Sigmoid colon (tissue), 7 donors: Measurements from ENCODE around the gene MDFI. TPM values are rescaled to one million over a fixed set of nuclear protein-coding genes. Genes with fewer than 3 reads are reported as not detected.

Source experiments
- DNase-seq: peaks from one replicate; pipeline ENCODE4 v3.0.0-alpha.2; 2019
- H3K27ac ChIP-seq, 4 donors: fragments of 200-600 bp; sonication (generic); one replicate each; pipeline ENCODE4 v1.5.1; 2016 to 2019; ENCODE audit warnings: mild to moderate bottlenecking in 1 of 4
- H3K27me3 ChIP-seq, 3 donors: fragments of 200-600 bp; sonication (generic); one replicate each; pipeline ENCODE4 v1.5.1; 2019; ENCODE audit warnings: mild to moderate bottlenecking in 1 of 3
- H3K36me3 ChIP-seq, 4 donors: fragments of 200-600 bp; sonication (generic); one replicate each; pipeline ENCODE4 v1.5.1; 2016 to 2019
- H3K4me1 ChIP-seq, 4 donors: fragments of 200-600 bp; sonication (generic); one replicate each; pipeline ENCODE4 v1.5.1; 2017 to 2019
- H3K4me3 ChIP-seq, 4 donors: fragments of 200-600 bp; sonication (generic); one replicate each; pipeline ENCODE4 v1.5.1; 2017 to 2019; ENCODE audit warnings: mild to moderate bottlenecking in 2 of 4, moderate library complexity in 1 of 4
- H3K9me3 ChIP-seq, 4 donors: fragments of 200-600 bp in 3 of 4; sonication (generic) in 3 of 4; one replicate each; pipeline versions ENCODE4 v1.5.1 to v1.6.1; 2013 to 2019
- EP300 ChIP-seq, 4 donors: sonication (generic); formaldehyde crosslinking; IDR thresholded peaks; one replicate each; pipeline ENCODE4 v1.6.1; 2017; ENCODE audit warnings: antibody characterized with exemption in 4 of 4
- POLR2A ChIP-seq, 2 donors: fragments of 450-650 bp; IDR thresholded peaks; one replicate each; pipeline ENCODE4 v1.6.1; 2016; ENCODE audit warnings: antibody characterized with exemption in 2 of 2, mild to moderate bottlenecking in 2 of 2, moderate library complexity in 2 of 2
- POLR2AphosphoS5 ChIP-seq, 4 donors: sonication (generic); formaldehyde crosslinking; IDR thresholded peaks; one replicate each; pipeline ENCODE4 v1.6.1; 2017; ENCODE audit warnings: antibody characterized with exemption in 4 of 4
- WGBS, 2 donors: extraction: QIAGEN DNeasy Blood & Tissue Kit; methylation state at CpG; one replicate each; pipeline ENCODE4 v1.1.7; 2013; 5-methylcytosine and 5-hydroxymethylcytosine counted together
- intact Hi-C: fragments of 100-400 bp; cut with DNase I; formaldehyde crosslinking; loops from one replicate; pipeline ENCODE4 v1.15.1; 2023
- polyA plus RNA-seq, 3 donors: library from polyadenylated mRNA; stranded (reverse); fragments of 200-250 nt; gene quantifications; one replicate each; pipeline ENCODE4 v1.2.3, GENCODE V29; 2013
- total RNA-seq, 4 donors: library from RNA; depleted of rRNA; stranded (reverse); fragments of >200 nt; gene quantifications; one replicate each; pipeline ENCODE4 v1.1.0, GENCODE V29; 2016
- TF ChIP-seq, protein P1 (sequence below), 4 experiments: fragments of 450-650 bp in 3 of 4; fragments of 200-600 bp in 1 of 4; IDR thresholded peaks; one replicate each; pipeline ENCODE4 v1.5.1; 2016 to 2019; ENCODE audit warnings: antibody characterized with exemption in 4 of 4, mild to moderate bottlenecking in 3 of 4, moderate library complexity in 2 of 4
- donor health status: healthy with polysubstance abuse.
- donor health status: Bipolar disorder and iron deficiency.
- donor health status: healthy.

Gene MDFI
- total and polyA plus RNA-seq, 7 donors = 0.69 to 8.6 (median 4.6) TPM

DNA sequence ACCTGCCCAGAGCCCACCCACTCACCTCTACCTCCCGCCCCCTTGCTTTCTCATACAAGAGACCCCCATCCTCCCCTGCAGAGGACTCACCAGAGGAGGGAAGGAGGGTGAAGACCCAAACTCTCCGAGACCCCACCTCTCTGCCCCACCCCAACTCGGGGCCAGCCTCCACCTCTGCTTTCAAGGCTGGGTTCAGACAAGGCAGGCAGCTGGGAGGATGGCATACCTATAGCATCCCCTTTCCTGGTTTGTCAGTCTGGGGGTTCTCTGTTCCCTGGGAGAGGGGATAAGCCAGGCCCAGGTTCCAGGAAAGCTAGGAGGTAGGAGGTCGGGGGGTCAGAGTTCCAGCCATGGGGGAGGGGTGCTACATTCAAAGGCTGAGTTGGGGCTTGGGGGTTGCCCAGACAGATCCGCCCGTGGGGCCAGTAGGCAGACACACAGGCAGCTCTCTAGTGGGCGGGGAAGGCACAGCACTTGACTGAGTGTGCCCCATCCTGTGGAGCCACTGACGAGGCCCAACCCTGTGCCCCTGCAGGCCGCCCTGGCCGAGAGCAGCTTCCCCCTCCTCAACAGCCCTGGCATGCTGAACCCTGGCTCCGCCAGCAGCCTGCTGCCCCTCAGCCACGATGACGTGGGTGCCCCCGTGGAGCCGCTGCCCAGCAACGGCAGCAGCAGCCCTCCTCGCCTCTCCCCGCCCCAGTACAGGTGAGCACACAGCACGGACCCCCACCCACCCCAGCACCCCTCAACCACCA is 40.8 kb upstream of the MDFI start:
- intact Hi-C loops = no loop called here
- peak; percentile 59 for DNase-seq
- H3K27me3 ChIP-seq = no peaks in the 10 kb centered on the region
- H3K27ac ChIP-seq = no peak overlapping the region
- peaks cover 0 to 46% (median 15%) of the 10 kb centered on the region in 4 donors for H3K36me3 ChIP-seq
- WGBS, 2 donors = 87 to 89% methylated on average over 19 of the region's 19 CpGs
- no peak overlapping the region for H3K4me3 ChIP-seq
- no peaks in the 10 kb centered on the region for H3K9me3 ChIP-seq
- TF ChIP-seq POLR2AphosphoS5 (IDR thresholded peaks at IDR 0.05) = no peak
- TF ChIP-seq, protein P1, sequence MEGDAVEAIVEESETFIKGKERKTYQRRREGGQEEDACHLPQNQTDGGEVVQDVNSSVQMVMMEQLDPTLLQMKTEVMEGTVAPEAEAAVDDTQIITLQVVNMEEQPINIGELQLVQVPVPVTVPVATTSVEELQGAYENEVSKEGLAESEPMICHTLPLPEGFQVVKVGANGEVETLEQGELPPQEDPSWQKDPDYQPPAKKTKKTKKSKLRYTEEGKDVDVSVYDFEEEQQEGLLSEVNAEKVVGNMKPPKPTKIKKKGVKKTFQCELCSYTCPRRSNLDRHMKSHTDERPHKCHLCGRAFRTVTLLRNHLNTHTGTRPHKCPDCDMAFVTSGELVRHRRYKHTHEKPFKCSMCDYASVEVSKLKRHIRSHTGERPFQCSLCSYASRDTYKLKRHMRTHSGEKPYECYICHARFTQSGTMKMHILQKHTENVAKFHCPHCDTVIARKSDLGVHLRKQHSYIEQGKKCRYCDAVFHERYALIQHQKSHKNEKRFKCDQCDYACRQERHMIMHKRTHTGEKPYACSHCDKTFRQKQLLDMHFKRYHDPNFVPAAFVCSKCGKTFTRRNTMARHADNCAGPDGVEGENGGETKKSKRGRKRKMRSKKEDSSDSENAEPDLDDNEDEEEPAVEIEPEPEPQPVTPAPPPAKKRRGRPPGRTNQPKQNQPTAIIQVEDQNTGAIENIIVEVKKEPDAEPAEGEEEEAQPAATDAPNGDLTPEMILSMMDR (IDR thresholded peaks at IDR 0.05) = no peak
- TF ChIP-seq POLR2A (IDR thresholded peaks at IDR 0.05) = no peak
- TF ChIP-seq EP300 (IDR thresholded peaks at IDR 0.05) = no peak
- peaks cover 0 to 10% (median 8%) of the 10 kb centered on the region in 4 donors for H3K4me1 ChIP-seq

DNA sequence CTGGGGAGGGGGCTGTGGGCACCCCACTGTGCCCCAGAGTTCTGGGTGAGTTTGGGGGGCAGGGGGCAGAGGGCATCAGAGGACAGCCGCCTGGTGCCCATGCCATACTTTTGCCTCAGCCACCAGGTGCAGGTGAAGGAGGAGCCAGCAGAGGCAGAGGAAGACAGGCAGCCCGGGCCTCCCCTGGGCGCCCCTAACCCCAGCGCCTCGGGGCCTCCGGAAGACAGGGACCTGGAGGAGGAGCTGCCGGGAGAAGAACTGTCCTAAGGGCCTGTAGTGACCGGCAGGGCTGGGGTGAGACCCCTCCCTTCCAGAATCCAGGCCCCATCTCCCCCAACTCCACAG is 39.6 kb upstream of the MDFI start:
- WGBS, 2 donors = 85 to 89% methylated on average over 8 of the region's 8 CpGs
- H3K4me3 ChIP-seq = no peak overlapping the region
- H3K27ac ChIP-seq = no peak overlapping the region
- H3K36me3 ChIP-seq = peaks cover 0 to 46% (median 15%) of the 10 kb centered on the region in 4 donors
- H3K4me1 ChIP-seq = peaks cover 0 to 21% (median 15%) of the 10 kb centered on the region in 4 donors
- H3K27me3 ChIP-seq = no peaks in the 10 kb centered on the region
- TF ChIP-seq POLR2A (IDR thresholded peaks at IDR 0.05) (no peak), POLR2AphosphoS5 (IDR thresholded peaks at IDR 0.05) (no peak), EP300 (IDR thresholded peaks at IDR 0.05) (no peak)
- TF ChIP-seq, protein P1 (IDR thresholded peaks at IDR 0.05) = no peak
- peak; percentile 56 for DNase-seq
- H3K9me3 ChIP-seq = no peaks in the 10 kb centered on the region
- intact Hi-C loops = no loop called here

DNA sequence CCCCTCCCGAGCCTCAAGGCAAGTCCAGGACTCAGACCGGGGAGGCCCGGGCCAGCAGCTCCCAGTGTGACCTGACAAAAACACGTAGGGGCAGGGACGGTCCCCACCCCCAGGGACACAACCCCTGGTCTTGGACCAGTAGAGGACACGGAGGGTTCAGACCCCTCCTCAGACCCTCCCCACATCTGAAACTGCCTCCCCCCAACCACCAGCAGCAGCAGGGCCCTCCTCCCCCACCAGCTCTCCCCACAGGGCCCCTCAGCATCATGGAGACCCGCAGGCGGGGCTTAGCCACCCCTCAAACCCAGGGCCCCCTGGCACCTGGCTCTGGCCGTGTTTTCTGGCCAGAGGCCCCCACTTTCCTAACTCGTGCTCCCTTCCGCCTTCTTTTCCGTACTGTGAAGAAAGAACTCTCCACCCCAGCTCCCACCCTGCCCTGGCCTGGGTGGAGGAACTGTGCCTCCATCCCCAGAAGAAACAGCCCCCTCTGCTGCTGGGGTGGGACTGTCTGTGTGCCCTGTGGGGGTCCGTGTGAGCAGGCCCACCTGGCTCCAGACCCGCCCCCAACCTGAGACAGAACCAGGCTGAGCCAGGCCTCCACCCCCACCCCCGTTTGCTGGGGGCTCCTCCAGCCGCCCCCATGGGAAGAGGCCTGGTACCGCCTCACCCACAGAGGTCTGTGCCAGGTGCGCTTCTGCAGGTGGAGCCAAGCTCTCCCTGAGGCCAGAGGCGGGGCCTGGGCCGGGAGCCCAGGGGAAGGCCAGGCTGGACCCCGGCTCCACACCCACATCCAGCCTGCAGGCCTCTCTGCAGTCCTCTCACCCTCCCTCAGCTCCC is 39.0 kb upstream of the MDFI start:
- intact Hi-C loops = no loop called here
- no peaks in the 10 kb centered on the region for H3K9me3 ChIP-seq
- no peak overlapping the region for H3K4me3 ChIP-seq
- no peak overlapping the region for H3K27ac ChIP-seq
- 67 to 79% methylated on average over 21 of the region's 21 CpGs for WGBS, 2 donors
- DNase-seq = peak; percentile 61
- H3K4me1 ChIP-seq = peaks cover 0 to 21% (median 15%) of the 10 kb centered on the region in 4 donors
- TF ChIP-seq POLR2A (IDR thresholded peaks at IDR 0.05) = no peak
- TF ChIP-seq, protein P1 (IDR thresholded peaks at IDR 0.05) = no peak
- no peak for TF ChIP-seq POLR2AphosphoS5 (IDR thresholded peaks at IDR 0.05)
- no peak for TF ChIP-seq EP300 (IDR thresholded peaks at IDR 0.05)
- no peaks in the 10 kb centered on the region for H3K27me3 ChIP-seq
- H3K36me3 ChIP-seq = peaks cover 0 to 42% (median 15%) of the 10 kb centered on the region in 4 donors

DNA sequence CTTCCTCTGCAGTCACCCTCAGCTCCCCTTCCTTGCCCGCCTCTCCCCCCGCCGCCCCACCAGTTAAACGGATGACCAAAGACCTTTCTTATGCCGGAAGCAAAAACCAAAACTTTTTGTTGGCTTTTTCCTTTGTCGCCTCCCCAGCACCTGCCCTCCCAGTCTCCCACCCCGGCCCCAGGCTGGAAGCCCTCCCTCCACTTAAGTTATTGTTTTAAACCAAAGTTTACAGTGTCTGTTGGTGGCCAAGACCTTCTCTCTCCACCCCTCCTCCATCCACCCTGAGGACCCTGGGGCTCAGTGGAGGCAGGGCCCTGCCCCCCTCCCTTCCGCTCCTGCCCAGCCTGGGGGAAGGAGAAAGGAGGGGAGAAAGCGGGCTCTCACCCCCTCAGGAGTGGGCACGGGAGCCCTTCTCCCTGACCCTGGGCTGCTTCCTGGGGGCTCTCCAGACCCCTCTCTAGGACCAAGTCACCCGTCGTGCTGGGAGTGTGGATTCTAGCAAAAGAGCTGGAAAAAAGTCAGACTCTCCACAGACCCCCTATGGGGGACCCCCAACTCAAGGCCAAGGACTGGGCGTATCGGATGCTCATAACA is 38.3 kb upstream of the MDFI start:
- intact Hi-C loops = loop anchor here (5.0 kb wide), 1 partner anchor 177 kb away; the partner anchor contains the start of gene FRS3
- WGBS, 2 donors = 84 to 90% methylated on average over 14 of the region's 14 CpGs
- peak; percentile 47 for DNase-seq
- no peak for TF ChIP-seq POLR2AphosphoS5 (IDR thresholded peaks at IDR 0.05)
- TF ChIP-seq, protein P1 (IDR thresholded peaks at IDR 0.05) = no peak
- TF ChIP-seq POLR2A (IDR thresholded peaks at IDR 0.05) = no peak
- no peak for TF ChIP-seq EP300 (IDR thresholded peaks at IDR 0.05)
- Histone ChIP-seq H3K4me3 (no peak overlapping the region), H3K27ac (no peak overlapping the region), H3K4me1 (peaks cover 0 to 21% (median 15%) of the 10 kb centered on the region in 4 donors), H3K9me3 (no peaks in the 10 kb centered on the region), H3K27me3 (no peaks in the 10 kb centered on the region), H3K36me3 (peaks cover 0 to 35% (median 14%) of the 10 kb centered on the region in 4 donors)
